ENCODE results near the gene OR11G2.
"Not testable (repeated sequence)": the region's sequence is repeated elsewhere in the genome, so short reads cannot be mapped to it uniquely, and the experiment has no call there.

The OR11G2 gene

GRCh38 chr14:20223410-20223809 lies 32.7 kb downstream of the OR11G2 start, which contains the start of gene OR11H6:
TSS of gene OR11H6 (plus strand) at chr14:20223710. CDS start at chr14:20223710, 0 bp downstream.
- no peak for TF ChIP-seq CTCF (IDR thresholded peaks at IDR 0.05; ENCODE audit: low read depth, low read length, missing control alignments)
- no peak for DNase-seq (ENCODE audit: low read depth)
- no peak within 1 kb of the TSS for H3K4me3 ChIP-seq (ENCODE audit: low read depth, low read length)

GRCh38 chr14:20228681-20229080 lies 38.0 kb downstream of the OR11G2 start, which contains the start of gene OR11H7:
TSS of gene OR11H7 (plus strand) at chr14:20228981.
- no peak within 1 kb of the TSS for H3K4me3 ChIP-seq (ENCODE audit: low read depth, low read length)
- TF ChIP-seq CTCF (IDR thresholded peaks at IDR 0.05; ENCODE audit: low read depth, low read length, missing control alignments) = no peak
- DNase-seq (ENCODE audit: low read depth) = no peak

- not testable (repeated sequence) for DNase-seq (ENCODE audit: low read depth)
Observed at GRCh38 chr14:20235415-20235814, 44.7 kb downstream of the OR11G2 start.

GRCh38 chr14:20247646-20248246 lies 57.0 kb downstream of the OR11G2 start:
- TF ChIP-seq CTCF (IDR thresholded peaks at IDR 0.05; ENCODE audit: low read depth, low read length, missing control alignments) = peak; percentile 31
- no peak for DNase-seq (ENCODE audit: low read depth)
- H3K4me3 ChIP-seq (ENCODE audit: low read depth, low read length) = no peak overlapping the region

More at GRCh38 chr14:20235415-20235814, 44.7 kb downstream of the OR11G2 start:
- H3K4me3 ChIP-seq (ENCODE audit: low read depth, low read length) = not testable (repeated sequence)

Measured in GM12864 (cell line).